Gastroesophageal sphincter (tissue), 3 donors: ENCODE measurements around the gene INPP5A.

Experiments
- EP300 ChIP-seq: sonication (generic); formaldehyde crosslinking; IDR thresholded peaks from one replicate; pipeline ENCODE4 v1.6.1; 2017; ENCODE audit warnings: antibody characterized with exemption, mild to moderate bottlenecking
- POLR2A ChIP-seq, 2 donors: fragments of 450-650 bp; IDR thresholded peaks; one replicate each; pipeline ENCODE4 v1.6.1; 2017; ENCODE audit warnings: antibody characterized with exemption in 2 of 2, mild to moderate bottlenecking in 2 of 2, moderate library complexity in 1 of 2
- POLR2AphosphoS5 ChIP-seq: sonication (generic); formaldehyde crosslinking; IDR thresholded peaks from one replicate; pipeline ENCODE4 v1.6.1; 2017; ENCODE audit warnings: antibody characterized with exemption
- TF ChIP-seq, protein P1 (sequence below), 4 experiments: fragments of 200-600 bp in 2 of 4; fragments of 450-650 bp in 2 of 4; sonication (generic) in 1 of 4; IDR thresholded peaks; one replicate each; pipeline ENCODE4 v1.5.1; 2017 to 2019; ENCODE audit warnings: antibody characterized with exemption in 4 of 4, mild to moderate bottlenecking in 2 of 4, moderate library complexity in 2 of 4

GRCh38 chr10:132742837-132743194 lies 205.2 kb downstream of the INPP5A start:
- TF ChIP-seq, protein P1, sequence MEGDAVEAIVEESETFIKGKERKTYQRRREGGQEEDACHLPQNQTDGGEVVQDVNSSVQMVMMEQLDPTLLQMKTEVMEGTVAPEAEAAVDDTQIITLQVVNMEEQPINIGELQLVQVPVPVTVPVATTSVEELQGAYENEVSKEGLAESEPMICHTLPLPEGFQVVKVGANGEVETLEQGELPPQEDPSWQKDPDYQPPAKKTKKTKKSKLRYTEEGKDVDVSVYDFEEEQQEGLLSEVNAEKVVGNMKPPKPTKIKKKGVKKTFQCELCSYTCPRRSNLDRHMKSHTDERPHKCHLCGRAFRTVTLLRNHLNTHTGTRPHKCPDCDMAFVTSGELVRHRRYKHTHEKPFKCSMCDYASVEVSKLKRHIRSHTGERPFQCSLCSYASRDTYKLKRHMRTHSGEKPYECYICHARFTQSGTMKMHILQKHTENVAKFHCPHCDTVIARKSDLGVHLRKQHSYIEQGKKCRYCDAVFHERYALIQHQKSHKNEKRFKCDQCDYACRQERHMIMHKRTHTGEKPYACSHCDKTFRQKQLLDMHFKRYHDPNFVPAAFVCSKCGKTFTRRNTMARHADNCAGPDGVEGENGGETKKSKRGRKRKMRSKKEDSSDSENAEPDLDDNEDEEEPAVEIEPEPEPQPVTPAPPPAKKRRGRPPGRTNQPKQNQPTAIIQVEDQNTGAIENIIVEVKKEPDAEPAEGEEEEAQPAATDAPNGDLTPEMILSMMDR (IDR thresholded peaks at IDR 0.05): no peak
- TF ChIP-seq POLR2AphosphoS5 (no peak), POLR2A (IDR thresholded peaks at IDR 0.05) (no peak), EP300 (no peak)
